GM18499 (cell line): ENCODE results near the gene SSR4.
A peak's percentile ranks its signal among the peaks of the same experiment; 100 is the strongest.
"Not testable (repeated sequence)": the region's sequence is repeated elsewhere in the genome, so short reads cannot be mapped to it uniquely, and the experiment has no call there.

ENCODE experiments used
- ATAC-seq: cut with Tn5 transposase; IDR thresholded peaks from one replicate; pipeline ENCODE4 v1.9.1; 2021; ENCODE audit warnings: moderate number of reproducible peaks; ENCODE audit not compliant: insufficient read depth, unreplicated experiment

The SSR4 gene

GRCh38 chrX:153794018-153794896 lies at the start of gene SSR4, which contains the start of gene IDH3G:
Gene SSR4, plus strand, starts transcription at chrX:153794668. Its CDS starts 20 bp downstream, at chrX:153794688.
Gene IDH3G, minus strand, starts transcription at chrX:153794375. Its CDS starts 49 bp downstream, at chrX:153794326.
- ATAC-seq = peak; percentile 67

- ATAC-seq = not testable (repeated sequence)
Observed at GRCh38 chrX:153745067-153745433, 49.4 kb upstream of the SSR4 start.

DNA sequence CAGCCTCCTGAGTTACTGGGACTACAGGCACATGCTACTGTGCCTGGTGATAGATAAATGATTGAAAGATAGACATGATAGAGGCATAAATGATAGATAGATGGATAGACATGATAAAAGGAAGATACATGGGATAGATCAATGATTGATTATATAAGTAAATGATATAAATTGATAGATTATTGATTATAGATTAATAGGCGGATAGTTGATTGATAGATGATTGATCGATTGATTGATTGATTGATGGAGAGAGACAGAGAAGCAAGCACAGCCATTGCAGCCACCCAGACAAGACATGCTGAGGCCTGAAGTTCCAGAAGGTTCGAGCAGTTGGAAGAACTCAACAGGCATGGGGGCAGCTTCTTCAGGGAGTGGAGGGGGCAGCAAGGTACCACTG lies 48.1 kb upstream of the SSR4 start:
- no peak for ATAC-seq

- not testable (repeated sequence) for ATAC-seq
Observed at GRCh38 chrX:153746991-153747390, 47.5 kb upstream of the SSR4 start.

GRCh38 chrX:153749017-153749416 lies 45.5 kb upstream of the SSR4 start:
- ATAC-seq = not testable (repeated sequence)

- no peak for ATAC-seq
Observed at GRCh38 chrX:153750127-153750774, 44.2 kb upstream of the SSR4 start.

DNA sequence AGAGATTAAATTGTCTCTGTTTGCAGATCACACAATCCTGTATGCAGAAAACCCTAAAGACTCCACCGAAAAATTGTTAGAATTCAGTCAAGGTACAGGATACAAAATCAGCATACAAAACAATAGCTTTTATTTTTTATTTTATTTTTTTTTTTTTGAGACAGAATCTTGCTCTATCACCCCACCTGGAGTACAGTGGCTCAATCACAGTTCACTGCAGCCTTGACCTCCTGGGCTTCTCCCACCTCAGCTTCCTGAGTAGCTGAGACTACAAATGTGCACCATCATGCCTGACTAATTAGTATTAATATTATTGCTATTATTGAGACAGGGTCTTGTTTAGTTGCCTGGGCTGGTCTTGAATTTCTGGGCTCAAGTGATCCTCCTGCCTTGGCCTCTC lies 39.3 kb upstream of the SSR4 start:
- ATAC-seq = no peak

- ATAC-seq = no peak
Observed at GRCh38 chrX:153761863-153762262, 32.6 kb upstream of the SSR4 start.

DNA sequence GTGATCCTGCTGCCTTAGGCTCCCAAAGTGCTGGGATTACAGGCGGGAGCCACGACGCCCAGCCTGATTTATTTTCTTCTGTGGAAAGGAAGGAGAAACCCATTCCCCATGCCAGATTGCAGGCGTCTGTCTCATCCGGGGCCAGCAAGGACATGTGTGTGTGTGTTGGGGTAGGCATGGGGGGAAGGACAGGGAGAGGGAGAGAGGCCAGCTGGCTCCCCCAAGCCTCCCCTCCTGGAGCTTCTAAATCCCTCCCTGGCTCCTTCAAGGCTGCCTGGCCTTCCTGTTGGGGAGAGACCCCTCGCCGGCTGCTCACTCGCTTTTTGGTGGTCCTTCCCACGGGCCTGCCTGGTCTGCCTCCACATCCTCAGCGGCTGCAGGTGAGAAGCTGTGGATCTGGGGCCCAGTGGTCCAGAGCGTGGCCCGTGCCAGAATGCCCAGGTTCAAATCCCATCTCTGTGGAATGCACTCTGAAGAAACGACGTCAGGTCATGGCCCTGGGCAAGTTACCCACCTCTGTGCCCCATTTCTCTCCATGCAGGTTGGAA lies 31.8 kb upstream of the SSR4 start:
- ATAC-seq = no peak

DNA sequence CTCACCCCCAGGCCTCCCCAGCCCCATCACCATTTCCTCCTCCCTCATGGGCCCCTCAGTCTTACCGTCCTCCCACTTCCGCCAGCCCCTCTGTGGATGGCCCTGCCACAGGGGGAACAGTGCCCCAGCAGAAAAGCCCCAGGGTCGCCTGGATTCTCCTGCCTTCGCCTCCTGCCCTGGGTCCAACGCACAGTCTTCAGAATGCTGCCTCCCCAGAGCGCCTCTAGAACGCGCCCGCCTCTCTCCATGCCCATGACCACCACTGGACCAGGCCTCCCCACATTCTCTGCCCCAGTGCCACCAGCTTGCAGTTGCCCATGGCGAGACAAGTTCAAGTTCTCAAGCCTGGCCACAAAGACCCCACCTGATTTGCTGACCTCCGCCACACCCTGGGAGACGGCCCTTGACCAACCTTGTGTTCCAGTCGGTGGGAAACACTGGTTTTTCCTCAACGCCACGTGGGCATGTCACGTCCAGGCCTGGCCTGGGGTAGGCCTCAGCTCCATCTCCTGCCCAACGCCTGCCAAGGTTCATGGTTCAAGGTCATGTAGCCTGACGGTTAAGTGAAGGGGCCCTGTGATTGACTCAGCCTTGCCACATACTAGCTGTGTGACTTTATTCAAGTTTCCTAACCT lies 31.1 kb upstream of the SSR4 start:
- ATAC-seq = no peak

- ATAC-seq = no peak
Observed at GRCh38 chrX:153763989-153764755, 30.3 kb upstream of the SSR4 start, which contains the start of gene PLXNB3. Gene PLXNB3, plus strand, starts transcription at chrX:153764249. Its CDS starts 1,287 bp downstream, at chrX:153765536.

DNA sequence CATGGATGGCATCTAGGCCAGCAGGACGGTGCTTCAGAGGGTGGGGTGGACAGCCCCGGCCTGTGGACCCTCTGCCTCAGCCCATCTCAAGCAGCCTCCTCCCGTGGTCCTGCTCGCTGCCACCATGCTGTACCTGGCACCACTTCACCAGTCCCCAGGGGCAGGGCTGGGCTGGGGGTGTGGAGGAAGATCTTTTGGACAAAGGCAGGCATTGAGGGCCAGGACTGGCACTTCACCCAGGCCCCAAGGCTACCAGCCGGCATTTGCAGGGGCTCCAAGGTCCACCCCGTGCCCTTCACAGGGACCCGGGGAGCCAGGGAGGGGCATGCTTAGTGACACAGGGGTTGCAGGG lies 29.7 kb upstream of the SSR4 start:
- ATAC-seq = no peak

DNA sequence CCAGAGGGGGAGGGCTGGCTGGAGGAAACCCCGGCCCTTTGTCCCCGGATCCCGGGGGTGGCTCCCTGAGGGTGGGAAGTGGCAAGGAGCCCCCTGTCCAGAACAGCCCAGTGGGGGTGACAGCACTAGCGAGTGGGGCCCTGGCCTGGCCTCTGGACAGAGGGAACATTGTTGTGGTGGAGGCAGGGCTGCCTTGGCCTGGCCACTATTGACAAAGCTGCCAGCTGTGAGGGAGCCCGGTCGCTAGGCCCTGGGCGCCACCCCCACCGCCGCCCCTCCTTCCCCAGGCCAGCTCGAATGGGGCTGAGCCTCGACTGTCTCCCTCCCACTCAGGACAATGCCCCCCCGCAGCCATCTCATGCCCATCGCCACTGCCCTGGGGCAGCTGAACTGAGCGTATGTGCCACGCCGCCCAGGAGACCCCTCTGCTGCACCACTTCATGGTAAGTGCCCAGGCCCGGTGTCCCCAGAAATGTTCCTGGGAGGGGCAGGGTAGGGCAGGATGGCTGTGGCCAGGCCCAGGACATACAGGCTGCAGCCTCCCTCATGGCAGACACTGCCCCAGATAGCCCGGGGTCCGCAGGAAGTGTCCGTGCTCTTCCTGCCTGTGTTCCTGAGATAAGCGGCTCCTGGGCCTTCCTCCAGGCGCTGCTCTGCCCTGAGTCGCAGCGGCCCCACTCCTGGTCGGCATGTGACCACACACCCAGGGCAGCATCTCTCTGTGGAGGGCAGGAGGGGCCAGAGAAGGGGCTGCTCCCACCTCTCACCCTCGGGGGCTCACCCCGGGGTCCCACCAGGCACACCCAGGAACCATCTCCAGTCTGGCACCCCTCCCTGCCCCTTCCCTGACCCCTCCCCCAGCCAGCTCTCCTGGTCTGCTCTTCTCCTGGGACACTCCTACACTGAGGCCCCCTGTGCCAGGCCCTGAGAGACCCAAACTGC lies 29.1 kb upstream of the SSR4 start:
- ATAC-seq = no peak

DNA sequence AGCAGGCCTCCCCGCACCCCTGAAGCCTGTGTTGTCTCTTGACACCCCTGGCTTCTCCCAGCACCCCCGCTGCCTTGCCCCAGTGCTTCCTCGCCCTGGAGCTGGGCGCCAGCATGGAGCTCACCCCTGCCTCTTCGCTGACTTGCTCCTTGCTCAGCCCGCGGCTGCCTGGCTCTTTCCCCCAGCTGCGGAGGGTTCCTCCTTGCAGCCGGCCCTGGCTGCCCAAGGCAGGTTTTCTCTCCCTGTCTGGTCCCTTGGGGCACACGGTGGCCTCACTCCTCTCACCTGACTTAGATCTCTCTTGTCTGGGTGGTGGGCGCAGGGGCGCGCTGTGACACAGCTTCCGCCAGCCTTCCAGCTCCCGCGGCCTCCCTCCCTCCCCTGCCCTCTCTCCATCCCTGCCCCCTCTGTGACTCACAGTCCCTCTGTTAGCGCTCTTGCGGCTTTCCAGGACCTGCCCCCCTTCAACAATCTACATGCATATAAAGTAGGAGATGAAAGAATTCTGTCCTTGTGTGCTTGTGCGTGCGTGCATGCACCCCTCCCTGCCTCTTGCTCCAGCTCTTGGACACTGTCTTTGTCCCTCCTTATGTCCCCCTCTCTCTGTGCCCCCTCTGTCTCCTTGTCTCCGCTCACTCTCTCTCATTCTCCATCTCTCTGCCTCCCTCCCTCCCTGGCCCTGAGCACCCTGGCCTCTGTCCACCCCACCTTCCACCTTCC lies 28.2 kb upstream of the SSR4 start:
- no peak for ATAC-seq

GRCh38 chrX:153766871-153767673 lies 27.4 kb upstream of the SSR4 start:
- ATAC-seq = no peak

GRCh38 chrX:153767674-153768055 lies 26.8 kb upstream of the SSR4 start:
- no peak for ATAC-seq

DNA sequence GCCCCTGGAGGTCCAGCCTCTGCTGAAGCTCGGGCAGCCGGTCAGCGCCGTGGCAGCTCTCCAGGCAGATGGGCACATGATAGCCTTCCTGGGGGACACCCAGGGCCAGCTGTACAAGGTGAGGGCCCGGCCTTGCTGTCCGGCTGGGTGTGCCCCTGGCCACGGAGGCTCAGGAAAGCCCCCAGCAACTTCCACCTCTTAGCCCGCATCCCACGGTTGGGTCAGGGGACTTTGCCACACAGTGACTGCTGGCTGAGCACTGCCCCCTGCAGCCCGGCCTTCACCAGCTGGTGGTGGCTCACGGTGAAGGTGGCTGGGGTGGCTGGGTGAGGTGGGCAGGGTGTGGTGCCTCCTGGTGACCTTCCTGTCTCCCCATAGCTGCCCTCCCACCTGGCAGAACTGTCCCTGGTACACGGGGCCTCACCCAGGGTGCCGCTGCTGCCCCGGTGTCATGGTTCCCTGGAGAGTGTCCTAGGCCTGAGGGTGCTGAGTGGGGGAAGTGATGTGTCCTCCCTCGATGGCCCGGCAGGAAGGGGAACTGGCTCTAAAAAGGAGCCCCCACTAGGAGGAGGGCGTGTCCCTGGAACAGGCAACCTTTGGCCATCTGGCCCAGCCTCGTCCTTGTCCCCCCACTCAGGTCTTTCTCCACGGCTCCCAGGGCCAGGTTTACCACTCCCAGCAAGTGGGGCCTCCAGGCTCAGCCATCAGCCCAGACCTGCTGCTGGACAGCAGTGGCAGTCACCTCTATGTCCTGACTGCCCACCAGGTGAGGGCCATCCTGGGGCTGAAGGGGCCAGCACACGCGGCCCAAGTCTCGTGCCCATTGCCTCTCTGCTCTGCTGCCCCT lies 25.9 kb upstream of the SSR4 start:
- no peak for ATAC-seq
